Gastroesophageal sphincter (tissue), 4 donors: ENCODE measurements around the gene LTBP2. TPM values are rescaled to one million over a fixed set of nuclear protein-coding genes. Genes with fewer than 3 reads are reported as not detected.

ENCODE experiments used
- ATAC-seq: fragments of 150-250 bp; one replicate; pipeline ENCODE4 v1.9.1; 2016; ENCODE audit warnings: mild to moderate bottlenecking, moderate library complexity
- H3K27ac ChIP-seq, 4 donors: fragments of 200-600 bp; sonication (generic) in 3 of 4; 1 replicate in 3 of 4; 2 replicates in 1 of 4; pipeline ENCODE4 v1.5.1; 2016 to 2019
- H3K27me3 ChIP-seq: fragments of 200-600 bp; sonication (generic); one replicate; pipeline ENCODE4 v1.5.1; 2019
- H3K36me3 ChIP-seq, 2 donors: fragments of 200-600 bp; sonication (generic); one replicate each; pipeline ENCODE4 v1.5.1; 2019; ENCODE audit warnings: control low read depth in 1 of 2
- H3K4me1 ChIP-seq, 3 donors: fragments of 200-600 bp; sonication (generic); 1 replicate in 2 of 3; 2 replicates in 1 of 3; pipeline ENCODE4 v1.5.1; 2016 to 2019; ENCODE audit warnings: control low read depth in 2 of 3
- H3K4me3 ChIP-seq, 2 donors: fragments of 200-600 bp; sonication (generic); one replicate each; pipeline ENCODE4 v1.5.1; 2019; ENCODE audit warnings: mild to moderate bottlenecking in 1 of 2, moderate library complexity in 1 of 2
- H3K9me3 ChIP-seq, 3 donors: fragments of 200-600 bp; sonication (generic); one replicate each; pipeline ENCODE4 v1.5.1; 2017 to 2019; ENCODE audit warnings: control low read depth in 2 of 3
- EP300 ChIP-seq: sonication (generic); formaldehyde crosslinking; IDR thresholded peaks from one replicate; pipeline ENCODE4 v1.6.1; 2017; ENCODE audit warnings: antibody characterized with exemption, mild to moderate bottlenecking
- POLR2A ChIP-seq, 2 donors: fragments of 450-650 bp; IDR thresholded peaks; one replicate each; pipeline ENCODE4 v1.6.1; 2017; ENCODE audit warnings: antibody characterized with exemption in 2 of 2, mild to moderate bottlenecking in 2 of 2, moderate library complexity in 1 of 2
- POLR2AphosphoS5 ChIP-seq: sonication (generic); formaldehyde crosslinking; IDR thresholded peaks from one replicate; pipeline ENCODE4 v1.6.1; 2017; ENCODE audit warnings: antibody characterized with exemption
- WGBS, 2 donors: methylation state at CpG; one replicate each; pipeline ENCODE4 v1.1.5; 2018; ENCODE audit warnings: low coverage in 1 of 2; 5-methylcytosine and 5-hydroxymethylcytosine counted together
- total RNA-seq, 4 donors: library from RNA; depleted of rRNA; stranded (reverse); fragments of >200 nt; gene quantifications; one replicate each; pipeline ENCODE4 v1.1.0, GENCODE V29; 2016
- TF ChIP-seq, protein P1 (sequence below), 4 experiments: fragments of 200-600 bp in 2 of 4; fragments of 450-650 bp in 2 of 4; sonication (generic) in 1 of 4; IDR thresholded peaks; one replicate each; pipeline ENCODE4 v1.5.1; 2017 to 2019; ENCODE audit warnings: antibody characterized with exemption in 4 of 4, mild to moderate bottlenecking in 2 of 4, moderate library complexity in 2 of 4

The LTBP2 gene
- total RNA-seq, 4 donors from 2014 or later, result 45.9 to 158 (median 88.4) TPM

DNA sequence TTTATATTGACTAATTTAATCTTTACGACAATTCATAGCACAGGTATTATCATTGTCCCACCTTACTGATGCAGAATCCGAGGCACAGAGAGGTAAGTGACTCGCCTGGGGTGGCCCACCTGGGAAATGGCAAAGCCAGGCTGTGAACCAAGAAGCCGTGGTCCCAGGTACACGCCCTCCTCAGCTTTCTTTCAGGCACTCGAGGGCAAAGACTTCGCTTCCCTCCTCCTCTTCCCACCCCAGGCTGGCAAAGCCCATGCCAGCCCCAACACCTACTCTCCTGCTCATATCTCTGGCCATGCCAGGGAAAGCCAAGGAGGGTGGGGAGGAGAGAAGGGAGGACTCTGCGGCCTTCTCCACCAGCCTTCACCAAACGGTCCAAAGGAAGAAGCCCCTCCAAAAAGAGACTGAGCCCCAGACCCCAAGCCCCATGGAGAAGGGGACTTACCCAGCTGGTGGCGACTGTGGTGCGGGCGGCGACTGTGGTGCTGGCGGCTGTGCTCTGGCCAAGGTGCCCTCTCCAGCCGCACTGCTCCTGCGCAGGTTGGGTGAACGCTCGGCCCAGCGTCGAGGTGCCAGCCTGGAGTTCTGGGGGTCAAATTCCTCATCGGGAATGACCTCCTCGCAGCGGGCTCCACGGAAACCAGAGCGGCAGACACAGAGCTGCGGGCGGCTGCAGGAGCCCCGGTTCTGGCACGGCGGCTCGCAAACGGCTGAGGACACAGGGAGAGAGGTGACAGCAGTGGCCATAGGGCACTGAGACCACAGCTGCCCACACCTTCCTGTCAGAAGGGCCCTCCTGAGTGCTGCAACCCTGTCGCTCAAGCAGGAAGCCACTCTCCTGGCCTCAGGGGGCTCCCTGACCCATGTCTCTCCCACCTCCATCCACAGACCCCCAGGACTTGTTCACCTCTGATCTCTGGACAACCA, 26.4 kb downstream of the LTBP2 start:
- TF ChIP-seq POLR2AphosphoS5 (no peak), POLR2A (IDR thresholded peaks at IDR 0.05) (no peak), EP300 (no peak)
- TF ChIP-seq, protein P1, sequence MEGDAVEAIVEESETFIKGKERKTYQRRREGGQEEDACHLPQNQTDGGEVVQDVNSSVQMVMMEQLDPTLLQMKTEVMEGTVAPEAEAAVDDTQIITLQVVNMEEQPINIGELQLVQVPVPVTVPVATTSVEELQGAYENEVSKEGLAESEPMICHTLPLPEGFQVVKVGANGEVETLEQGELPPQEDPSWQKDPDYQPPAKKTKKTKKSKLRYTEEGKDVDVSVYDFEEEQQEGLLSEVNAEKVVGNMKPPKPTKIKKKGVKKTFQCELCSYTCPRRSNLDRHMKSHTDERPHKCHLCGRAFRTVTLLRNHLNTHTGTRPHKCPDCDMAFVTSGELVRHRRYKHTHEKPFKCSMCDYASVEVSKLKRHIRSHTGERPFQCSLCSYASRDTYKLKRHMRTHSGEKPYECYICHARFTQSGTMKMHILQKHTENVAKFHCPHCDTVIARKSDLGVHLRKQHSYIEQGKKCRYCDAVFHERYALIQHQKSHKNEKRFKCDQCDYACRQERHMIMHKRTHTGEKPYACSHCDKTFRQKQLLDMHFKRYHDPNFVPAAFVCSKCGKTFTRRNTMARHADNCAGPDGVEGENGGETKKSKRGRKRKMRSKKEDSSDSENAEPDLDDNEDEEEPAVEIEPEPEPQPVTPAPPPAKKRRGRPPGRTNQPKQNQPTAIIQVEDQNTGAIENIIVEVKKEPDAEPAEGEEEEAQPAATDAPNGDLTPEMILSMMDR (IDR thresholded peaks at IDR 0.05), result no peak

DNA sequence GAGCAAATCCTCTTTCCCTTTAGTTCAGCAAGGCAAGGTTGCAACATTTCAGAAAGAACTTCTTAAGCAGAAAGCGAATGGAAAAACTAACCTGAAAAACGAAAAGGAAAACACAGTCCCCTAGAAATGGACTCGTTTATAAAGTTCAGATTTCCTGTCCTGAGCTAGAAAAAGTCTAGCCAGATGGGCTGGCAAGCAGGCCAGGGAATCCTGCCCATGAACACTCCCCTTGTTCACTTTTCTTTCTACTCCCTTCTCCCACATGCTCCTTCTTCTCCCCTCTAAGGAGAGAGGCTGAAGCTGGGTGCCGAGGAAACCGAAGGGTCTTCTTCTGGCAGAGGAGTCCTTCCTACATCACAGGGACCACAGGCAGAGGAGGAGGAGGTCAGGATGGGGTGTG, 27.1 kb downstream of the LTBP2 start:
- ATAC-seq, result no peak
- H3K4me1 ChIP-seq, result peaks cover 0 to 61% (median 16%) of the 10 kb centered on the region in 3 donors
- 63% methylated on average over 5 of the region's 5 CpGs; no CpG with 5 or more reads in 1 of the 2 donors for WGBS, 2 donors

More for the DNA sequence above, 26.4 kb downstream of the LTBP2 start:
- H3K36me3 ChIP-seq, result no peaks in the 10 kb centered on the region
- H3K9me3 ChIP-seq, result no peaks in the 10 kb centered on the region
- ATAC-seq, result no peak
- H3K4me1 ChIP-seq, result peaks cover 0 to 56% (median 16%) of the 10 kb centered on the region in 3 donors
- WGBS, 2 donors, result 97% methylated on average over 7 of the region's 33 CpGs; no CpG with 5 or more reads in 1 of the 2 donors
- H3K4me3 ChIP-seq, result no peak overlapping the region
- H3K27me3 ChIP-seq, result no peaks in the 10 kb centered on the region
- peak overlapping the region in 2 of 4 donors; percentile 17 for H3K27ac ChIP-seq

DNA sequence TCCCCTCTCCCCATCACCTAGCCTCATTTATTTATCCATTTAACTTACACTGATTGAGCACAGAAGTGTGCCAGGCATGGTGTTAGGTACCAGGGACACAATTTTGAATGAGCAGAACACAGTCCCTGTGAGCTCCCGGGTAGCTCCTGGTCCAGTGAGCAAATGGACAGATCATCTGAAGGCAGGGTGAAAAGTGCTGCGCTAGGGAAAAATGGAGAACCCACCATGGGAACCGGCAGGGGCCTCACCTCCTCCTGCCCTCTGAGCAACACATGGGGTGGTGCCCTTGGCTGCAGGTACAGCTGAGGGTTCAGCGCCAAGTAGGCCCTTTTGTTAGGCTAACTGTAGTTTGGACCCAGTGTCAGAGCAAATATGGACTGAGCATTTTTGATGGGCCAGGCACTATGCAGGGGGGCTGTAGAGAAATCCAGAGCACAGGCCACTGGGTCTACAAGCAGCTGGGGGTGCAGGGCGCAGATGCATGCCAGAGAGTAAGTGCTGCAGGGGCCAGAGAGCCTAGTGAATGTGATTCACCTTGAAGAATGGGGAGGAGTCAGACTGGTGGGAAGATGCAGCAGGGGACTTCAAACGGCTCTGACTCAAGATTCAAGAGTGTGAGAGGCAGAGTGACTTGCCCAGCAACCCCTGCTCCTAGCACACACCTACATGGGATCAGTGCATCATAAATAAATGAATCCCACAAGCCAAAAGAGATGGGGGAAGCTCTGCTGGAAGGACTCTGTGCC, 28.2 kb downstream of the LTBP2 start:
- H3K27ac ChIP-seq, result peak overlapping the region in 3 of 4 donors; percentile 17 to 53 (median 17)
- H3K27me3 ChIP-seq, result no peaks in the 10 kb centered on the region
- no peaks in the 10 kb centered on the region for H3K9me3 ChIP-seq
- WGBS, 2 donors, result 61% methylated on average over 3 of the region's 6 CpGs; no CpG with 5 or more reads in 1 of the 2 donors
- TF ChIP-seq, protein P1 (IDR thresholded peaks at IDR 0.05), result no peak
- ATAC-seq, result no peak
- H3K4me1 ChIP-seq, result peaks cover 0 to 68% (median 16%) of the 10 kb centered on the region in 3 donors
- H3K4me3 ChIP-seq, result no peak overlapping the region
- H3K36me3 ChIP-seq, result no peaks in the 10 kb centered on the region

More for the DNA sequence above, 27.1 kb downstream of the LTBP2 start:
- H3K9me3 ChIP-seq, result no peaks in the 10 kb centered on the region
- TF ChIP-seq POLR2AphosphoS5, result no peak
- TF ChIP-seq, protein P1 (IDR thresholded peaks at IDR 0.05), result no peak
- no peak for TF ChIP-seq POLR2A (IDR thresholded peaks at IDR 0.05)
- no peaks in the 10 kb centered on the region for H3K27me3 ChIP-seq
- peak overlapping the region in 3 of 4 donors; percentile 17 to 29 (median 17) for H3K27ac ChIP-seq
- no peak overlapping the region for H3K4me3 ChIP-seq
- H3K36me3 ChIP-seq, result no peaks in the 10 kb centered on the region

DNA sequence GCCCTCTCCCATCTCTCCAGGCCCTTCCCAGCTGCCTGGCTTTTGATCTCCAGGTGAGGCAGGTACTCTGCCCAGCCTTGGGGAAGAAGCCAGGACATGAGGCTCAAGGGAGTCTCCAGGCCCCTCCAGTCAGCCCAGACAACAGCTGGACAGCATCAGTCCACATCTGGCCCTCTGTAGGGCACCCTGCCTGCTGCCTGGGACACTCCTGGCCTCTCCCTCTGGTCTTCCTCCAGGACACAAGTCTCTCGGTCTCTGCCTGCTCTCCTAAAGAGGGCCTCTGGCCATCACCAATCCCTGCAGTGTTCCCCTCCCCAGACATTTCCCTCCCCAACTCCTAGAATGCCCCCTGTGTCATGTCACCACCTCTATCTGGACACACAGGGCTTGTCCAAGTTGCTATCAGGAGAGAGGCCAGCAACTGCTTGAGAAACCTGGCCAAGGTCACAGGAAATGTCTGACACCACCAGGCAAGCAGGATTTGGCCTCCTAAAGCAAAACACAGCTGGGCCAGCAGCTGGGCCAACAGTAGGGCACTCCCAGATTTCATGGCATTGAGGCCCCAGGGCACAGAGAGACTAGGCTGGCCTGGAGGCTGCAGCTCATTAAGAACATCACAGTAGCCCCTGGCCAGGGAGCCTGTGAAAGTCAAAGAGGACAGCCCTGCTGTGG, 29.0 kb downstream of the LTBP2 start:
- Histone ChIP-seq H3K27me3 (no peaks in the 10 kb centered on the region), H3K27ac (peak overlapping the region in 3 of 4 donors; percentile 1 to 53 (median 52)), H3K4me3 (no peak overlapping the region), H3K4me1 (peaks cover 0 to 74% (median 16%) of the 10 kb centered on the region in 3 donors), H3K9me3 (no peaks in the 10 kb centered on the region), H3K36me3 (no peaks in the 10 kb centered on the region)
- TF ChIP-seq EP300 (no peak), POLR2AphosphoS5 (peak; percentile 77)
- peak; percentile 62 for ATAC-seq
- WGBS, 2 donors, result no CpG with 5 or more reads among the region's 1 CpG

DNA sequence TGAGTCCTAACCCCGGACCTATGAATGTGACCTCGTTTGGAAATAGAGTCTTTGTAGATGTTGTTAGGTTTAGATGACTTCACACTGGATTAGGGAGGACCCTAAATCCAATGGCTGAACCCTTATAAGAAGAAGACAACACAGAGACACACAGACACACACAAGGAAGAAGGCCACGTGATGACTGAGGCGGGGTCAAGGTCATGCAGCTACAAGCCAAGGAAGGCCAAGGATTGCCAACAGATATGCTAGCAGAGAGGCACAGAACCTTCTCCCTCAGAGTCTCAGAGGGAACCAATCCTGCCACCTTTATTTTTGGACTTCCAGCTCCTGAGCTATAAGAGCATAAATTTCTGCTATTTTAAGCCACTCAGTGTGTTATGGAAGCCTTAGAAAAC, 31.8 kb downstream of the LTBP2 start:
- WGBS, 2 donors, result 83 to 91% methylated on average over 2 of the region's 4 CpGs
- H3K27me3 ChIP-seq, result no peaks in the 10 kb centered on the region
- peaks cover 0 to 94% (median 22%) of the 10 kb centered on the region in 3 donors for H3K4me1 ChIP-seq
- TF ChIP-seq, protein P1 (IDR thresholded peaks at IDR 0.05), result no peak
- TF ChIP-seq POLR2A (IDR thresholded peaks at IDR 0.05), result no peak
- TF ChIP-seq POLR2AphosphoS5, result no peak
- TF ChIP-seq EP300, result no peak
- H3K27ac ChIP-seq, result no peak overlapping the region
- H3K36me3 ChIP-seq, result no peaks in the 10 kb centered on the region
- ATAC-seq, result no peak
- no peak overlapping the region for H3K4me3 ChIP-seq
- no peaks in the 10 kb centered on the region for H3K9me3 ChIP-seq
